HEK293 (cell line): Measurements from ENCODE around the gene TSPYL4.

Source experiments
- KLF8 ChIP-seq: fragments of 450-650 bp; formaldehyde crosslinking; IDR thresholded peaks from 2 replicates; pipeline ENCODE4 v1.5.1; 2016; ENCODE audit warnings: missing biosample characterization, missing genetic modification characterization
- KLF9 ChIP-seq: fragments of 450-650 bp; formaldehyde crosslinking; IDR thresholded peaks from 2 replicates; pipeline ENCODE4 v1.5.1; 2016; ENCODE audit warnings: missing biosample characterization, missing genetic modification characterization, low read depth
- YY1 ChIP-seq: fragments of 450-650 bp; formaldehyde crosslinking; IDR thresholded peaks from 2 replicates; pipeline ENCODE4 v1.5.1; 2018; ENCODE audit warnings: missing biosample characterization, missing genetic modification characterization
- ZNF426 ChIP-seq: fragments of 450-650 bp; formaldehyde crosslinking; IDR thresholded peaks from 2 replicates; pipeline ENCODE4 v1.5.1; 2017; ENCODE audit warnings: missing biosample characterization, missing genetic modification characterization, mild to moderate bottlenecking, inconsistent platforms, moderate library complexity
- ZNF677 ChIP-seq: fragments of 450-650 bp; IDR thresholded peaks from 2 replicates; pipeline ENCODE4 v1.5.0; 2018; ENCODE audit warnings: missing biosample characterization, mild to moderate bottlenecking, missing genetic modification characterization, moderate library complexity
- TF ChIP-seq, protein P1 (sequence below): fragments of 450-650 bp; formaldehyde crosslinking; IDR thresholded peaks from 2 replicates; pipeline ENCODE4 v1.5.1; 2016; ENCODE audit warnings: missing biosample characterization, missing genetic modification characterization
- TF ChIP-seq, protein P2 (sequence below): fragments of 450-650 bp; formaldehyde crosslinking; IDR thresholded peaks from 2 replicates; pipeline ENCODE4 v1.5.1; 2016; ENCODE audit warnings: missing biosample characterization, missing genetic modification characterization

DNA sequence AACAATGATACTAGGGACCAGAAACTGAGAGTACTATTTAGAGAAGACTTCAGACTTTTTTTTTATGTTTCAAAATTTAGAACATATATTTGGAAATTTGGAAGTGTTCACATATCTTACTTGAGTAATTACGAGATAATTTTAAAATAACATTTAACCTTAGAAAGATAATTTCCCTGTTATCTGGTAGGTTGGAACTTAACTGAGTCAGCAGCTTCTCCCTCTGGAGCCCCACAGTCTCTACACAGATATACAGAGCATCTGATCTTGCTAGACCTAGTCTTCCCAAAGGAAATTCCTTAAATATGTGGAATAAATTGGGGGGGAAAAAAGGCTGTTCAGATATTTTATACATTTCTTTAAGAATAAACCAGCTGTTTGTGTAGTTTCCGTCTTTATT is 48.6 kb downstream of the TSPYL4 start:
- TF ChIP-seq, protein P1, sequence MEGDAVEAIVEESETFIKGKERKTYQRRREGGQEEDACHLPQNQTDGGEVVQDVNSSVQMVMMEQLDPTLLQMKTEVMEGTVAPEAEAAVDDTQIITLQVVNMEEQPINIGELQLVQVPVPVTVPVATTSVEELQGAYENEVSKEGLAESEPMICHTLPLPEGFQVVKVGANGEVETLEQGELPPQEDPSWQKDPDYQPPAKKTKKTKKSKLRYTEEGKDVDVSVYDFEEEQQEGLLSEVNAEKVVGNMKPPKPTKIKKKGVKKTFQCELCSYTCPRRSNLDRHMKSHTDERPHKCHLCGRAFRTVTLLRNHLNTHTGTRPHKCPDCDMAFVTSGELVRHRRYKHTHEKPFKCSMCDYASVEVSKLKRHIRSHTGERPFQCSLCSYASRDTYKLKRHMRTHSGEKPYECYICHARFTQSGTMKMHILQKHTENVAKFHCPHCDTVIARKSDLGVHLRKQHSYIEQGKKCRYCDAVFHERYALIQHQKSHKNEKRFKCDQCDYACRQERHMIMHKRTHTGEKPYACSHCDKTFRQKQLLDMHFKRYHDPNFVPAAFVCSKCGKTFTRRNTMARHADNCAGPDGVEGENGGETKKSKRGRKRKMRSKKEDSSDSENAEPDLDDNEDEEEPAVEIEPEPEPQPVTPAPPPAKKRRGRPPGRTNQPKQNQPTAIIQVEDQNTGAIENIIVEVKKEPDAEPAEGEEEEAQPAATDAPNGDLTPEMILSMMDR (tag by site-specific recombination), result no peak
- TF ChIP-seq KLF8 (tag by site-specific recombination) (no peak), KLF9 (no peak), YY1 (tag by site-specific recombination) (no peak), ZNF677 (tag by site-specific recombination) (no peak), ZNF426 (no peak)
- TF ChIP-seq, protein P2, sequence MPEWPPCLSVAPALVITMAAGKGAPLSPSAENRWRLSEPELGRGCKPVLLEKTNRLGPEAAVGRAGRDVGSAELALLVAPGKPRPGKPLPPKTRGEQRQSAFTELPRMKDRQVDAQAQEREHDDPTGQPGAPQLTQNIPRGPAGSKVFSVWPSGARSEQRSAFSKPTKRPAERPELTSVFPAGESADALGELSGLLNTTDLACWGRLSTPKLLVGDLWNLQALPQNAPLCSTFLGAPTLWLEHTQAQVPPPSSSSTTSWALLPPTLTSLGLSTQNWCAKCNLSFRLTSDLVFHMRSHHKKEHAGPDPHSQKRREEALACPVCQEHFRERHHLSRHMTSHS, result no peak
